H9 (cell line): ENCODE measurements around the gene CALR3. TPM values are rescaled to one million over a fixed set of nuclear protein-coding genes. Genes with fewer than 3 reads are reported as not detected.
A peak's percentile ranks its signal among the peaks of the same experiment; 100 is the strongest.

Experiments used
- DNase-seq: peaks from one replicate; pipeline ENCODE4 v3.0.0-alpha.2; 2017
- H2AFZ ChIP-seq: one replicate; pipeline ENCODE4 v1.6.1; 2013; ENCODE audit warnings: mild to moderate bottlenecking, low read length, control low read depth, moderate library complexity
- H2AK5ac ChIP-seq: 2 replicates; pipeline ENCODE4 v1.6.1; 2013; ENCODE audit warnings: low read length, control low read depth, mixed read lengths; ENCODE audit not compliant: insufficient read length
- H2BK120ac ChIP-seq: one replicate; pipeline ENCODE4 v1.6.1; 2013; ENCODE audit warnings: low read depth, mild to moderate bottlenecking, low read length, control low read depth, inconsistent platforms; ENCODE audit not compliant: poor library complexity, severe bottlenecking
- H2BK12ac ChIP-seq: 2 replicates; pipeline ENCODE4 v1.6.1; 2013; ENCODE audit warnings: low read length, control low read depth, mixed read lengths, low read depth; ENCODE audit not compliant: insufficient read length
- H2BK15ac ChIP-seq: 2 replicates; pipeline ENCODE4 v1.6.1; 2013; ENCODE audit warnings: low read depth, low read length, control low read depth
- H2BK20ac ChIP-seq: one replicate; pipeline ENCODE4 v1.6.1; 2013; ENCODE audit warnings: low read depth, mild to moderate bottlenecking, low read length, control low read depth, inconsistent platforms; ENCODE audit not compliant: poor library complexity, severe bottlenecking
- H2BK5ac ChIP-seq: 2 replicates; pipeline ENCODE4 v1.6.1; 2013; ENCODE audit warnings: low read length, control low read depth, mixed read lengths; ENCODE audit not compliant: insufficient read length
- H3K14ac ChIP-seq: 2 replicates; pipeline ENCODE4 v1.6.1; 2013; ENCODE audit warnings: low read length, control low read depth; ENCODE audit not compliant: insufficient read depth
- H3K18ac ChIP-seq: 2 replicates; pipeline ENCODE4 v1.6.1; 2013; ENCODE audit warnings: low read depth, mild to moderate bottlenecking, mixed read lengths, low read length, control low read depth; ENCODE audit not compliant: insufficient read length
- H3K23ac ChIP-seq: 2 replicates; pipeline ENCODE4 v1.6.1; 2013; ENCODE audit warnings: low read length, control low read depth, mixed read lengths, low read depth; ENCODE audit not compliant: insufficient read length
- H3K23me2 ChIP-seq: 2 replicates; pipeline ENCODE4 v1.6.1; 2013; ENCODE audit warnings: low read depth, mild to moderate bottlenecking, mixed read lengths, low read length, control low read depth; ENCODE audit not compliant: insufficient read length, poor library complexity, severe bottlenecking
- H3K27ac ChIP-seq: 2 replicates; pipeline ENCODE4 v1.5.1; 2013; ENCODE audit warnings: low read length, control low read depth, mixed read lengths, low read depth; ENCODE audit not compliant: insufficient read length
- H3K27me3 ChIP-seq: 2 replicates; pipeline ENCODE4 v1.6.1; 2013; ENCODE audit warnings: low read length, control low read depth, inconsistent platforms; ENCODE audit not compliant: insufficient read depth
- H3K4ac ChIP-seq: 2 replicates; pipeline ENCODE4 v1.6.1; 2013; ENCODE audit warnings: low read depth, mild to moderate bottlenecking, control low read depth, inconsistent platforms, low read length, moderate library complexity
- H3K4me1 ChIP-seq: 2 replicates; pipeline ENCODE4 v1.6.1; 2013; ENCODE audit warnings: low read length, control low read depth, inconsistent platforms; ENCODE audit not compliant: insufficient read depth
- H3K4me2 ChIP-seq: 2 replicates; pipeline ENCODE4 v1.6.1; 2013; ENCODE audit warnings: low read length, control low read depth, mixed read lengths; ENCODE audit not compliant: insufficient read length, insufficient read depth
- H3K56ac ChIP-seq: 2 replicates; pipeline ENCODE4 v1.6.1; 2013; ENCODE audit warnings: low read depth, mild to moderate bottlenecking, mixed read lengths, low read length, control low read depth; ENCODE audit not compliant: insufficient read length
- H3K79me1 ChIP-seq: 2 replicates; pipeline ENCODE4 v1.6.1; 2013; ENCODE audit warnings: low read depth, mild to moderate bottlenecking, moderate library complexity, low read length, control low read depth, inconsistent platforms; ENCODE audit not compliant: insufficient read depth, poor library complexity, severe bottlenecking
- H3K79me2 ChIP-seq: 2 replicates; pipeline ENCODE4 v1.6.1; 2013; ENCODE audit warnings: low read length, control low read depth, inconsistent platforms; ENCODE audit not compliant: insufficient read depth
- H3K9ac ChIP-seq: 2 replicates; pipeline ENCODE4 v1.6.1; 2013; ENCODE audit warnings: low read length, control low read depth, mixed read lengths; ENCODE audit not compliant: insufficient read length; ENCODE audit errors: extremely low read depth
- H3K9me3 ChIP-seq: one replicate; pipeline ENCODE4 v1.6.1; 2013; ENCODE audit warnings: low read depth, low read length, inconsistent platforms; ENCODE audit not compliant: control insufficient read depth
- H3T11ph ChIP-seq: one replicate; pipeline ENCODE4 v1.6.1; 2013; ENCODE audit warnings: mild to moderate bottlenecking, low read length, control low read depth, inconsistent platforms
- H4K20me1 ChIP-seq: one replicate; pipeline ENCODE4 v1.6.1; 2013; ENCODE audit not compliant: control insufficient read depth, insufficient read length, insufficient read depth
- H4K5ac ChIP-seq: 2 replicates; pipeline ENCODE4 v1.6.1; 2013; ENCODE audit warnings: low read depth, mild to moderate bottlenecking, mixed read lengths, low read length, control low read depth; ENCODE audit not compliant: insufficient read length
- H4K8ac ChIP-seq: replicated peaks from 2 replicates; pipeline ENCODE4 v1.6.1; 2013; ENCODE audit warnings: low read length, control low read depth, mixed read lengths, low read depth; ENCODE audit not compliant: insufficient read length
- H4K91ac ChIP-seq: 2 replicates; pipeline ENCODE4 v1.6.1; 2013; ENCODE audit warnings: low read depth, mild to moderate bottlenecking, moderate library complexity, mixed read lengths, low read length, control low read depth; ENCODE audit not compliant: insufficient read length
- H3K27ac Mint-ChIP-seq, 3 experiments: 2 replicates in 2 of 3; 3 replicates in 1 of 3; pipeline ENCODE4 v1.8.0; 2020 to 2021; ENCODE audit warnings: mixed read lengths in 3 of 3, mild to moderate bottlenecking in 1 of 3, moderate library complexity in 1 of 3
- H3K27me3 Mint-ChIP-seq: 2 replicates; pipeline ENCODE4 v1.8.0; 2021; ENCODE audit warnings: low read depth, mild to moderate bottlenecking, moderate library complexity, mixed read lengths
- H3K36me3 Mint-ChIP-seq, 3 experiments: 2 replicates in 2 of 3; 3 replicates in 1 of 3; pipeline ENCODE4 v1.8.0; 2020 to 2021; ENCODE audit warnings: low read depth in 3 of 3, mixed read lengths in 3 of 3; ENCODE audit not compliant: insufficient read depth in 1 of 3
- H3K4me1 Mint-ChIP-seq, 2 experiments: 2 replicates each; pipeline ENCODE4 v1.8.0; 2020; ENCODE audit warnings: mixed read lengths in 2 of 2
- H3K4me3 Mint-ChIP-seq, 2 experiments: 2 replicates in 1 of 2; 3 replicates in 1 of 2; pipeline ENCODE4 v1.8.0; 2020 to 2021; ENCODE audit warnings: mild to moderate bottlenecking in 2 of 2, mixed read lengths in 2 of 2, moderate library complexity in 1 of 2
- H3K9me3 Mint-ChIP-seq, 2 experiments: 2 replicates in 1 of 2; 3 replicates in 1 of 2; pipeline ENCODE4 v1.8.0; 2020; ENCODE audit warnings: mild to moderate bottlenecking in 2 of 2, mixed read lengths in 2 of 2, moderate library complexity in 1 of 2
- WGBS: extraction: QIAGEN DNeasy Blood & Tissue Kit; methylation state at CpG from one replicate; pipeline ENCODE4 v1.1.7; 2013; ENCODE audit warnings: missing lambda C conversion rate, low lambda C conversion rate, mixed read lengths; ENCODE audit not compliant: insufficient read length; ENCODE audit errors: extremely low coverage; 5-methylcytosine and 5-hydroxymethylcytosine counted together
- long read RNA-seq: library from polyadenylated mRNA; unstranded; transcript quantifications from one replicate; pipeline ENCODE4 v2.0.0, GENCODE V29; 2020
- total RNA-seq: library from RNA; stranded (reverse); gene quantifications from 2 replicates; pipeline ENCODE4 v1.2.1, GENCODE V29; 2021
- TF ChIP-seq, protein P1 (sequence below): fragments of 200-600 bp; sonication (generic); conservative IDR thresholded peaks from 3 replicates; pipeline ENCODE4 v1.8.0; 2021; ENCODE audit warnings: antibody characterized with exemption, mild to moderate bottlenecking

The CALR3 gene, protein sequence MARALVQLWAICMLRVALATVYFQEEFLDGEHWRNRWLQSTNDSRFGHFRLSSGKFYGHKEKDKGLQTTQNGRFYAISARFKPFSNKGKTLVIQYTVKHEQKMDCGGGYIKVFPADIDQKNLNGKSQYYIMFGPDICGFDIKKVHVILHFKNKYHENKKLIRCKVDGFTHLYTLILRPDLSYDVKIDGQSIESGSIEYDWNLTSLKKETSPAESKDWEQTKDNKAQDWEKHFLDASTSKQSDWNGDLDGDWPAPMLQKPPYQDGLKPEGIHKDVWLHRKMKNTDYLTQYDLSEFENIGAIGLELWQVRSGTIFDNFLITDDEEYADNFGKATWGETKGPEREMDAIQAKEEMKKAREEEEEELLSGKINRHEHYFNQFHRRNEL
- total RNA-seq: 0.44 and 0.53 TPM in 2 replicates
- long read RNA-seq: 0 reads

DNA sequence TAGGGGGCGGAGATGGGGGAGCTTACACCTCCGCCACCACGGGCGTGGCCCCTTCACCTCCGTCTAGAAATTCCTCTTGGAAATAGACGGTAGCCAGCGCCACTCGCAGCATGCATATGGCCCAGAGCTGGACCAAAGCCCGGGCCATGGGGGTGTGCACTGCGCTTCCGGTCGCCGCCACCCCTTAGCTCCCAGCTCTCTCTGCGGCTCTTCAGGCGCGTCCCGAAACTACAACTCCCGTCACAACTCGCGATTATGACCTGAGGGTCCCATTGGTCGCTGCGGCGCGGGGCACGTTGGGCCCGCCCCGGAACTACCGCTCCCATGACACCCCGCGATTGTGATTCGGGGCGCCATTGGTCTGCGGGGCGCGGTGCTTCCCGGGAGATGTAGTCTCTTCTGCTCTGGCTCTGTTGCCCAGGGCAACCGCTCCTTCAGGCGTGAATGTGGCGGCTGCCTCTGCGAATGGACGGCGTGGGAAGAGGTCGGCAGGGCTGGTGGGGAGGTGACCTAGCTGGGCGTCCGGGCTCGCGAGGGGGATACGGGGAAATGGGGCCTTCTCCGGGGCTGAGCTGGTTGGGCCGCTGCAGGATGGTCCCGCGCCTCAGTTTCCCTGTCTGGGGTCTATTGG, at the start of gene CALR3, which contains the start of gene C19orf44:
Gene CALR3 (minus strand): TSS at position 186 of the 631 bp plus-strand sequence. CDS start 38 bp downstream, at position 148.
Gene C19orf44 (plus strand): TSS at position 413 of the 631 bp plus-strand sequence. CDS start 4,399 bp downstream, outside the sequence.
- H3K27ac Mint-ChIP-seq: peak within 1 kb of the TSS in 2 of 3 experiments; percentile 93 to 95; a peak in 5 of 7 replicates
- Histone ChIP-seq H3K4me2 (peak within 1 kb of the TSS; percentile 79), H3K9ac (peak within 1 kb of the TSS; percentile 63), H3K4ac (no peak within 1 kb of the TSS), H3K27ac (no peak within 1 kb of the TSS), H2BK120ac (no peak within 1 kb of the TSS), H3K18ac (no peak within 1 kb of the TSS), H3K79me2 (no peaks in the 10 kb centered on the region), H3K56ac (no peak within 1 kb of the TSS), H2BK15ac (no peak within 1 kb of the TSS), H2AK5ac (no peak within 1 kb of the TSS), H4K91ac (no peak within 1 kb of the TSS), H2BK20ac (no peak within 1 kb of the TSS), H3T11ph (no peak within 1 kb of the TSS), H4K5ac (no peak within 1 kb of the TSS), H3K9me3 (no peaks in the 10 kb centered on the region), H3K23ac (no peak within 1 kb of the TSS), H4K8ac (no peak within 1 kb of the TSS), H3K27me3 (no peaks in the 10 kb centered on the region), H3K4me1 (no peaks in the 10 kb centered on the region), H3K14ac (no peak within 1 kb of the TSS; the same call in 1 of the 2 replicates), H2BK5ac (no peak within 1 kb of the TSS), H3K23me2 (peaks cover 3% of the 10 kb centered on the region), H4K20me1 (no peaks in the 10 kb centered on the region), H2BK12ac (no peak within 1 kb of the TSS), H3K79me1 (no peaks in the 10 kb centered on the region), H2AFZ (no peak within 1 kb of the TSS)
- H3K4me3 Mint-ChIP-seq: peak within 1 kb of the TSS; percentile 89 to 94
- peak; percentile 99 for DNase-seq
- peaks cover 2 to 4% (median 3%) of the 10 kb centered on the region in 3 experiments; a peak in 5 of 7 replicates for H3K36me3 Mint-ChIP-seq
- WGBS: no CpG with 5 or more reads among the region's 52 CpGs
- TF ChIP-seq, protein P1, sequence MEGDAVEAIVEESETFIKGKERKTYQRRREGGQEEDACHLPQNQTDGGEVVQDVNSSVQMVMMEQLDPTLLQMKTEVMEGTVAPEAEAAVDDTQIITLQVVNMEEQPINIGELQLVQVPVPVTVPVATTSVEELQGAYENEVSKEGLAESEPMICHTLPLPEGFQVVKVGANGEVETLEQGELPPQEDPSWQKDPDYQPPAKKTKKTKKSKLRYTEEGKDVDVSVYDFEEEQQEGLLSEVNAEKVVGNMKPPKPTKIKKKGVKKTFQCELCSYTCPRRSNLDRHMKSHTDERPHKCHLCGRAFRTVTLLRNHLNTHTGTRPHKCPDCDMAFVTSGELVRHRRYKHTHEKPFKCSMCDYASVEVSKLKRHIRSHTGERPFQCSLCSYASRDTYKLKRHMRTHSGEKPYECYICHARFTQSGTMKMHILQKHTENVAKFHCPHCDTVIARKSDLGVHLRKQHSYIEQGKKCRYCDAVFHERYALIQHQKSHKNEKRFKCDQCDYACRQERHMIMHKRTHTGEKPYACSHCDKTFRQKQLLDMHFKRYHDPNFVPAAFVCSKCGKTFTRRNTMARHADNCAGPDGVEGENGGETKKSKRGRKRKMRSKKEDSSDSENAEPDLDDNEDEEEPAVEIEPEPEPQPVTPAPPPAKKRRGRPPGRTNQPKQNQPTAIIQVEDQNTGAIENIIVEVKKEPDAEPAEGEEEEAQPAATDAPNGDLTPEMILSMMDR: no peak
- no peaks in the 10 kb centered on the region for H3K9me3 Mint-ChIP-seq
- no peaks in the 10 kb centered on the region for H3K27me3 Mint-ChIP-seq
- peaks cover 5 to 16% of the 10 kb centered on the region in 2 experiments for H3K4me1 Mint-ChIP-seq
